H1 (cell line): ENCODE results near the gene GEN1. TPM values are rescaled to one million over a fixed set of nuclear protein-coding genes. Genes with fewer than 3 reads are reported as not detected.

Experiments used
- CTCF ChIA-PET: fragments of 300-600 bp; sonication (Branson Sonifier 250); formaldehyde crosslinking; loops from one replicate; lab custom pipeline; 2021; ENCODE audit not compliant: partially characterized antibody; lab: Charles Lee
- POLR2A ChIA-PET: fragments of 300-600 bp; sonication (Branson Sonifier 250); formaldehyde crosslinking; loops from one replicate; lab custom pipeline; 2021; ENCODE audit warnings: inconsistent platforms; ENCODE audit not compliant: partially characterized antibody; lab: Charles Lee
- DNase-seq, 2 experiments: peaks; one replicate each; pipeline versions ENCODE4 v3.0.0 to v3.0.0-alpha.2; 2010 to 2022; ENCODE audit warnings: low spot score in 2 of 2, low read depth in 1 of 2, mixed read lengths in 1 of 2
- FAIRE-seq: peaks from 2 replicates; lab custom pipeline; 2011; peaks lifted over from hg19 to GRCh38; lab: Jason Lieb, UNC
- H2AFZ ChIP-seq: 2 replicates; pipeline ENCODE4 v1.8.1; 2012; ENCODE audit warnings: low read length, inconsistent platforms
- H2AK5ac ChIP-seq: 2 replicates; pipeline ENCODE4 v1.6.1; 2013; ENCODE audit warnings: low read depth, low read length
- H2BK120ac ChIP-seq: replicated peaks from 2 replicates; pipeline ENCODE3; 2013; ENCODE audit warnings: low read depth, low read length, inconsistent platforms
- H2BK12ac ChIP-seq: 2 replicates; pipeline ENCODE4 v1.6.1; 2013; ENCODE audit warnings: low read depth, low read length
- H2BK15ac ChIP-seq: 2 replicates; pipeline ENCODE4 v1.6.1; 2013; ENCODE audit warnings: low read length
- H2BK20ac ChIP-seq: 2 replicates; pipeline ENCODE4 v1.6.1; 2013; ENCODE audit warnings: low read length
- H2BK5ac ChIP-seq: 2 replicates; pipeline ENCODE4 v1.6.1; 2013; ENCODE audit warnings: low read depth, low read length
- H3K14ac ChIP-seq: 2 replicates; pipeline ENCODE4 v1.6.1; 2013; ENCODE audit warnings: inconsistent platforms; ENCODE audit not compliant: insufficient read length
- H3K18ac ChIP-seq: 2 replicates; pipeline ENCODE4 v1.6.1; 2013; ENCODE audit warnings: low read length; ENCODE audit errors: extremely low read depth
- H3K23ac ChIP-seq: 2 replicates; pipeline ENCODE4 v1.6.1; 2013; ENCODE audit warnings: inconsistent platforms; ENCODE audit not compliant: insufficient read length
- H3K23me2 ChIP-seq: 2 replicates; pipeline ENCODE4 v1.6.1; 2013; ENCODE audit warnings: low read depth, low read length
- H3K27ac ChIP-seq: 2 replicates; pipeline ENCODE4 v1.6.1; 2011; ENCODE audit warnings: low read depth, low read length, inconsistent platforms
- H3K27me3 ChIP-seq, 4 experiments: replicated peaks in 1 of 4; 1 replicate in 1 of 4; 2 replicates in 3 of 4; pipeline versions ENCODE4 v1.6.1 to v1.8.1; 2011 to 2013; ENCODE audit warnings: low read length in 3 of 4, mild to moderate bottlenecking in 3 of 4, inconsistent platforms in 2 of 4, mixed read lengths in 2 of 4, moderate library complexity in 1 of 4; ENCODE audit not compliant: control insufficient read depth in 3 of 4, insufficient read depth in 3 of 4; ENCODE audit errors: extremely low read depth in 1 of 4
- H3K36me3 ChIP-seq, 4 experiments: 2 replicates each; pipeline versions ENCODE4 v1.6.1 to v1.8.1; 2011 to 2013; ENCODE audit warnings: mild to moderate bottlenecking in 4 of 4, low read length in 3 of 4, moderate library complexity in 2 of 4, control low read depth in 1 of 4, inconsistent platforms in 1 of 4; ENCODE audit not compliant: insufficient read depth in 4 of 4, control insufficient read depth in 2 of 4
- H3K4ac ChIP-seq: replicated peaks from 2 replicates; pipeline ENCODE3; 2013; ENCODE audit warnings: low read length, low read depth, mixed read lengths, inconsistent platforms; ENCODE audit not compliant: insufficient read length
- H3K4me1 ChIP-seq, 4 experiments: replicated peaks in 1 of 4; 1 replicate in 1 of 4; 2 replicates in 3 of 4; pipeline versions ENCODE4 v1.6.1 to v1.8.1; 2011 to 2013; ENCODE audit warnings: low read length in 3 of 4, inconsistent platforms in 2 of 4, mixed read lengths in 1 of 4; ENCODE audit not compliant: insufficient read depth in 4 of 4, control insufficient read depth in 3 of 4
- H3K4me2 ChIP-seq, 2 experiments: 2 replicates each; pipeline versions ENCODE4 v1.6.1 to v1.8.1; 2011 to 2013; ENCODE audit warnings: low read depth in 2 of 2, low read length in 2 of 2, control low read depth in 1 of 2, inconsistent platforms in 1 of 2, mild to moderate bottlenecking in 1 of 2; ENCODE audit not compliant: insufficient read depth in 1 of 2
- H3K4me3 ChIP-seq, 4 experiments: fragments of 200-600, 300-600 bp in 1 of 4; sonication (generic), shearing (Covaris generic), sonication (Bioruptor Twin) in 1 of 4; 2 replicates each; pipeline versions ENCODE4 v1.5.1 to v1.8.1; 2011 to 2016; ENCODE audit warnings: low read length in 4 of 4, low read depth in 3 of 4, control low read depth in 2 of 4, inconsistent platforms in 2 of 4, mild to moderate bottlenecking in 2 of 4, mixed read lengths in 1 of 4, moderate library complexity in 1 of 4; ENCODE audit not compliant: insufficient read depth in 2 of 4; ENCODE audit errors: extremely low read depth in 1 of 4
- H3K56ac ChIP-seq: replicated peaks from 2 replicates; pipeline ENCODE3; 2013; ENCODE audit warnings: low read depth, mild to moderate bottlenecking, mixed read lengths, low read length, inconsistent platforms; ENCODE audit not compliant: insufficient read length
- H3K79me1 ChIP-seq: 2 replicates; pipeline ENCODE4 v1.6.1; 2013; ENCODE audit warnings: low read depth, low read length, control low read depth
- H3K79me2 ChIP-seq, 2 experiments: 2 replicates each; pipeline versions ENCODE4 v1.6.1 to v1.8.1; 2012 to 2013; ENCODE audit warnings: low read length in 2 of 2, mild to moderate bottlenecking in 2 of 2, inconsistent platforms in 1 of 2; ENCODE audit not compliant: insufficient read depth in 2 of 2, control insufficient read depth in 1 of 2
- H3K9ac ChIP-seq, 4 experiments: replicated peaks in 1 of 4; 1 replicate in 1 of 4; 2 replicates in 3 of 4; pipeline versions ENCODE4 v1.6.1 to v1.8.1; 2011 to 2013; ENCODE audit warnings: low read depth in 3 of 4, low read length in 3 of 4, control low read depth in 2 of 4, mild to moderate bottlenecking in 2 of 4, moderate library complexity in 2 of 4, inconsistent platforms in 1 of 4; ENCODE audit errors: extremely low read depth in 1 of 4
- H3K9me3 ChIP-seq, 2 experiments: 2 replicates each; pipeline versions ENCODE4 v1.6.1 to v1.8.1; 2012 to 2013; ENCODE audit warnings: mild to moderate bottlenecking in 2 of 2, moderate library complexity in 2 of 2, control low read depth in 1 of 2, inconsistent platforms in 1 of 2, low read depth in 1 of 2, low read length in 1 of 2, mixed read lengths in 1 of 2; ENCODE audit not compliant: insufficient read depth in 2 of 2
- H4K20me1 ChIP-seq, 2 experiments: replicated peaks in 1 of 2; 2 replicates each; pipeline versions ENCODE3 to v1.8.1; 2011 to 2013; ENCODE audit warnings: inconsistent platforms in 2 of 2, low read length in 2 of 2, mild to moderate bottlenecking in 1 of 2; ENCODE audit not compliant: insufficient read depth in 2 of 2, control insufficient read depth in 1 of 2
- H4K5ac ChIP-seq: 2 replicates; pipeline ENCODE4 v1.6.1; 2013; ENCODE audit warnings: low read length, low read depth, mixed read lengths, inconsistent platforms; ENCODE audit not compliant: insufficient read length
- H4K8ac ChIP-seq: 2 replicates; pipeline ENCODE4 v1.8.0; 2013; ENCODE audit warnings: mild to moderate bottlenecking, moderate library complexity, low read length, inconsistent platforms; ENCODE audit not compliant: insufficient read depth; ENCODE audit errors: extremely low read depth
- H4K91ac ChIP-seq: replicated peaks from 2 replicates; pipeline ENCODE3; 2013; ENCODE audit warnings: low read length, mixed read lengths, inconsistent platforms; ENCODE audit not compliant: insufficient read length
- BCL11A ChIP-seq, 2 experiments: IDR thresholded peaks; one replicate each; pipeline ENCODE4 v1.6.1; 2011; ENCODE audit warnings: low read depth in 2 of 2, low read length in 2 of 2, mild to moderate bottlenecking in 2 of 2
- CTCF ChIP-seq, 3 experiments: IDR thresholded peaks; 1 replicate in 2 of 3; 2 replicates in 1 of 3; pipeline versions ENCODE4 v1.5.1 to v1.6.1; 2011; ENCODE audit warnings: low read length in 3 of 3, mild to moderate bottlenecking in 3 of 3, inconsistent platforms in 2 of 3, low read depth in 1 of 3, moderate library complexity in 1 of 3; ENCODE audit not compliant: insufficient read depth in 1 of 3; ENCODE audit errors: control extremely low read depth in 1 of 3
- E2F6 ChIP-seq: IDR thresholded peaks from 2 replicates; pipeline ENCODE4 v1.6.1; 2012; ENCODE audit warnings: inconsistent platforms
- GABPA ChIP-seq: IDR thresholded peaks from 2 replicates; pipeline ENCODE4 v1.6.1; 2011; ENCODE audit warnings: mild to moderate bottlenecking, low read length, moderate library complexity, borderline replicate concordance; ENCODE audit not compliant: insufficient read depth
- RXRA ChIP-seq: IDR thresholded peaks from 2 replicates; pipeline ENCODE4 v1.6.1; 2011; ENCODE audit warnings: low read depth, mild to moderate bottlenecking, low read length, moderate library complexity; ENCODE audit not compliant: insufficient read depth
- SP2 ChIP-seq: IDR thresholded peaks from 2 replicates; pipeline ENCODE4 v1.6.1; 2012; ENCODE audit warnings: mild to moderate bottlenecking, low read length, inconsistent platforms
- TAF7 ChIP-seq: optimal IDR thresholded peaks from 2 replicates; pipeline ENCODE3; 2011; ENCODE audit warnings: low read depth, mild to moderate bottlenecking, inconsistent platforms, low read length, moderate library complexity, borderline replicate concordance
- TCF12 ChIP-seq: IDR thresholded peaks from 2 replicates; pipeline ENCODE4 v1.6.1; 2011; ENCODE audit warnings: low read depth, mild to moderate bottlenecking, low read length
- ZNF274 ChIP-seq: IDR thresholded peaks from 2 replicates; pipeline ENCODE4 v1.7.0; 2012; ENCODE audit warnings: low read length, borderline replicate concordance; ENCODE audit errors: extremely low read depth
- WGBS, 2 experiments: shearing (Covaris generic) in 1 of 2; methylation state at CpG; one replicate each; pipeline versions ENCODE4 v1.1.6 to v1.1.7; 2013 to 2015; ENCODE audit warnings: low lambda C conversion rate in 2 of 2, mixed read lengths in 2 of 2, inconsistent platforms in 1 of 2, low coverage in 1 of 2, missing lambda C conversion rate in 1 of 2; ENCODE audit not compliant: insufficient replicate concordance in 2 of 2, insufficient coverage in 1 of 2, insufficient read length in 1 of 2; ENCODE audit errors: extremely low coverage in 1 of 2, missing lambda C conversion rate in 1 of 2; 5-methylcytosine and 5-hydroxymethylcytosine counted together
- polyA plus RNA-seq, 7 experiments: library from polyadenylated mRNA; depleted of rRNA in 3 of 7; stranded (reverse) in 5 of 7; unstranded in 2 of 7; fragments of >200 nt in 5 of 7; fragments of 200-250 nt in 2 of 7; gene quantifications; 1 replicate in 5 of 7; 2 replicates in 1 of 7; 4 replicates in 1 of 7; pipeline versions ENCODE4 v1.2.1 to v1.2.3, GENCODE V29; 2011 to 2013; ENCODE audit warnings: missing spikeins in 2 of 7, mixed read lengths in 2 of 7
- total RNA-seq: library from RNA; stranded (reverse); fragmentation: NEBNext Ultra II Directional; extraction: Animal tissue kit (Norgen Biotek cat#: 25700); gene quantifications from 2 replicates; pipeline ENCODE4 v1.2.1, GENCODE V29; 2021

Gene GEN1
- total and polyA plus RNA-seq, 2 of the 8 experiments (the other 6 are each of a cell fraction or from before 2014, with no cell fraction given) = 6.9 to 19.2 TPM

- POLR2A ChIA-PET = no interaction called here
- no peaks in the 10 kb centered on the region for H3K79me2 ChIP-seq
- no peak overlapping the region for H3K9ac ChIP-seq
- FAIRE-seq (no peak), DNase-seq (peak in 1 of 2 experiments; percentile 23)
- H3K23me2 ChIP-seq = no peaks in the 10 kb centered on the region
- CTCF ChIA-PET = interaction anchor here (1.1 to 1.6 kb wide), 6 partner anchors 15 to 156 kb away, joined by 3 to 6 read pairs (median 4); partner anchors contain the start of gene MSGN1
- no peak overlapping the region for H4K5ac ChIP-seq
- H2AFZ ChIP-seq = no peak overlapping the region
- no peak overlapping the region for H3K4me3 ChIP-seq
- no peak overlapping the region for H3K27ac ChIP-seq
- H2BK20ac ChIP-seq = no peak overlapping the region
- H2BK12ac ChIP-seq = no peak overlapping the region
- H3K4ac ChIP-seq = no peak overlapping the region
- no peaks in the 10 kb centered on the region for H3K9me3 ChIP-seq
- H2AK5ac ChIP-seq = no peak overlapping the region
- no peaks in the 10 kb centered on the region for H3K27me3 ChIP-seq
- no peaks in the 10 kb centered on the region for H4K20me1 ChIP-seq
- no peak overlapping the region for H2BK15ac ChIP-seq
- no peak overlapping the region for H2BK120ac ChIP-seq
- H3K36me3 ChIP-seq = no peaks in the 10 kb centered on the region
- no peak overlapping the region for H3K14ac ChIP-seq
- no peak overlapping the region for H3K18ac ChIP-seq
- H4K91ac ChIP-seq = no peak overlapping the region
- no peak overlapping the region for H3K23ac ChIP-seq
- H3K56ac ChIP-seq = no peak overlapping the region
- 91% methylated on average over 1 of the region's 1 CpG; no CpG with 5 or more reads in 1 of the 2 experiments for WGBS, 2 experiments
- no peaks in the 10 kb centered on the region for H3K79me1 ChIP-seq
- no peaks in the 10 kb centered on the region for H3K4me1 ChIP-seq
- H2BK5ac ChIP-seq = no peak overlapping the region
- H3K4me2 ChIP-seq = no peak overlapping the region
- H4K8ac ChIP-seq = no peak overlapping the region
- TF ChIP-seq BCL11A (IDR thresholded peaks at IDR 0.05; ENCODE audit: low read depth in 2 of 2, low read length in 2 of 2) (no peak), RXRA (no peak), TAF7 (no peak), E2F6 (no peak), CTCF (IDR thresholded peaks at IDR 0.05; ENCODE audit: control extremely low read depth in 1 of 3, insufficient read depth in 1 of 3, low read depth in 1 of 3, low read length in 3 of 3) (no peak), SP2 (no peak), GABPA (no peak), TCF12 (no peak), ZNF274 (no peak)
Observed at GRCh38 chr2:17800693-17801458, 46.9 kb downstream of the GEN1 start.
